ENCODE data around the gene GSS. TPM values are rescaled to one million over a fixed set of nuclear protein-coding genes. Genes with fewer than 3 reads are reported as not detected.

The GSS gene
- total and polyA plus RNA-seq, 9 donors, result 14.5 to 42.0 (median 22.2) TPM

DNA sequence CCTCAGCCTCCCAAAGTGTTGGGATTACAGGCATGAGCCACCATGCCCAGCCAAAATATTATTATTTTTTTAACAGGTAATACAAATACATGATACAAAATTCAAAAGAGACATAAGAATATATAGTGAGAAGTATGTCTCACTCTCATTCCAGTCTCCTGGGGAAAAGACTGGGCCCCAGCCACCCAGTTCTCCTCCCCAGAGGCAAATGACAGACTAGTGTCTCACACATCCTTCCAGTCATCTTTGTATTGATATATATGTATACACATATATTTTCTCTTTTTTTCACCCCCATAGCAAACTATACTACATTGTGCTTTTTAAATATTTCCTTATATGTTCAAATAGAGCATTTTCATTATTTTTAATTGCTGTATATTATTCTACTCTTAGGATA, 8.3 kb downstream of the GSS start:
- DNase-seq, result no peak
- H3K4me1 ChIP-seq (ENCODE audit: insufficient read depth), result no peaks in the 10 kb centered on the region
- TF ChIP-seq POLR2A (IDR thresholded peaks at IDR 0.05), result no peak
- no peak for TF ChIP-seq CTCF (IDR thresholded peaks at IDR 0.05)
- no peak for TF ChIP-seq EP300 (IDR thresholded peaks at IDR 0.05)
- no peak overlapping the region for H3K27ac ChIP-seq
- intact Hi-C loops (cut with DNase I), result no loop called here
- no peak overlapping the region for H3K4me3 ChIP-seq
- no peaks in the 10 kb centered on the region for H3K36me3 ChIP-seq
- no peaks in the 10 kb centered on the region for H3K27me3 ChIP-seq
- no peaks in the 10 kb centered on the region for H3K9me3 ChIP-seq

GRCh38 chr20:34946661-34947060, 8.9 kb downstream of the GSS start:
- intact Hi-C loops (cut with DNase I), result no loop called here
- WGBS, 3 donors, result 28 to 47% (median 30%) methylated on average over 3 of the region's 3 CpGs
- no peaks in the 10 kb centered on the region for H3K36me3 ChIP-seq
- TF ChIP-seq CTCF (IDR thresholded peaks at IDR 0.05), result no peak
- TF ChIP-seq POLR2A (IDR thresholded peaks at IDR 0.05), result no peak
- TF ChIP-seq EP300 (IDR thresholded peaks at IDR 0.05), result no peak
- H3K9me3 ChIP-seq, result no peaks in the 10 kb centered on the region
- H3K27me3 ChIP-seq, result no peaks in the 10 kb centered on the region
- no peak for DNase-seq
- no peaks in the 10 kb centered on the region for H3K4me1 ChIP-seq (ENCODE audit: insufficient read depth)
- H3K27ac ChIP-seq, result no peak overlapping the region
- H3K4me3 ChIP-seq, result no peak overlapping the region

GRCh38 chr20:34945315-34946077, 10.1 kb downstream of the GSS start:
- WGBS, 3 donors, result 80 to 83% (median 81%) methylated on average over 7 of the region's 7 CpGs
- no peaks in the 10 kb centered on the region for H3K27me3 ChIP-seq
- no peak overlapping the region for H3K4me3 ChIP-seq
- TF ChIP-seq EP300 (IDR thresholded peaks at IDR 0.05) (no peak), CTCF (IDR thresholded peaks at IDR 0.05) (no peak), POLR2A (IDR thresholded peaks at IDR 0.05) (no peak)
- H3K4me1 ChIP-seq (ENCODE audit: insufficient read depth), result no peaks in the 10 kb centered on the region
- no peak overlapping the region for H3K27ac ChIP-seq
- DNase-seq, result no peak
- H3K36me3 ChIP-seq, result no peaks in the 10 kb centered on the region
- no peaks in the 10 kb centered on the region for H3K9me3 ChIP-seq
- intact Hi-C loops (cut with DNase I), result no loop called here

GRCh38 chr20:34943808-34944567, 11.6 kb downstream of the GSS start:
- TF ChIP-seq POLR2A (IDR thresholded peaks at IDR 0.05) (no peak), CTCF (IDR thresholded peaks at IDR 0.05) (no peak), EP300 (IDR thresholded peaks at IDR 0.05) (no peak)
- Histone ChIP-seq H3K36me3 (no peaks in the 10 kb centered on the region), H3K27me3 (no peaks in the 10 kb centered on the region), H3K4me3 (no peak overlapping the region), H3K9me3 (no peaks in the 10 kb centered on the region), H3K4me1 (ENCODE audit: insufficient read depth) (no peaks in the 10 kb centered on the region), H3K27ac (no peak overlapping the region)
- WGBS, 3 donors, result 81 to 90% (median 90%) methylated on average over 2 of the region's 2 CpGs
- DNase-seq, result no peak
- intact Hi-C loops (cut with DNase I), result no loop called here
